Activated naive CD8-positive, alpha-beta T cell treated with anti-CD3 and anti-CD28 coated beads, Interleukin-2, amount 50 U/mL, for 16 hours (primary cell): ENCODE measurements around the gene EGF.

Source experiments
- DNase-seq: peaks from one replicate; pipeline ENCODE4 v3.0.0-alpha.2; 2020; ENCODE audit warnings: low read depth, low spot score

The EGF gene

DNA sequence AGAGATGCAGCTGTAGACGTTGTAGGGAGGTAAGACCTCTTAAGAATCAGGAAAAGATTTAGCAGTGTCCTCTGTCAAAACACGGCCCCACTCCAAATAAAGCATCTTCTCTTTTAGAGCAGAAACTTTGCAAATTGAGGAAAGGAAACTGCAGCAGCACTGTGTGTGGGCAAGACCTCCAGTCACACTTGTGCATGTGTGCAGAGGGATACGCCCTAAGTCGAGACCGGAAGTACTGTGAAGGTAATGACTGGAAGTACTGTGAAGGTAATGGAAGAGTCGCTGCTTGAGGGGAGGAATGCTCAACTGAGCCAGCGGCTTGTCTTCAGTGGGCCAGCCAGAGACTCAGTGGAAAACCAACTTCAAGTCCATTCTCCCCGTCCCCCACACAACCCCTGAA lies 46.5 kb downstream of the EGF start:
- no peak for DNase-seq

DNA sequence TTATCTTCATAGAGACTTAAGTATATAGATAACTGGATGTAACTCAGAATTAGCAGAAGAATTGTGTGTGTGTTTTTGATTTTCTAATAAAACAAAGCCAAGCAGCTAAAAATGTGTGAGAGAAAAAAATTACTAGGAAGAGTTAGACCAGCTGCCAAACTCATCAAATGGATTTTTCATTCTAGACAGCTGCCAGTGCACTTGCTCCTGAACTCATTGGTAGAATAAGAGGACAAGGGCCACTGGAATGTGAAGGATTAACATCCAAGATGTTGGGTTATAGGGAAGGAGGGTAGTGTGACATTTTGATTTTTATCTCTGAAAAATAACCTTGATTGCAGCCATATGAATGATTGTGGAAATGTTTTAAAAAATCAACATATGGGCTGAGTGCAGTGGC lies 49.7 kb downstream of the EGF start:
- no peak for DNase-seq

GRCh38 chr4:109966891-109967481 lies 54.3 kb downstream of the EGF start:
- no peak for DNase-seq

DNA sequence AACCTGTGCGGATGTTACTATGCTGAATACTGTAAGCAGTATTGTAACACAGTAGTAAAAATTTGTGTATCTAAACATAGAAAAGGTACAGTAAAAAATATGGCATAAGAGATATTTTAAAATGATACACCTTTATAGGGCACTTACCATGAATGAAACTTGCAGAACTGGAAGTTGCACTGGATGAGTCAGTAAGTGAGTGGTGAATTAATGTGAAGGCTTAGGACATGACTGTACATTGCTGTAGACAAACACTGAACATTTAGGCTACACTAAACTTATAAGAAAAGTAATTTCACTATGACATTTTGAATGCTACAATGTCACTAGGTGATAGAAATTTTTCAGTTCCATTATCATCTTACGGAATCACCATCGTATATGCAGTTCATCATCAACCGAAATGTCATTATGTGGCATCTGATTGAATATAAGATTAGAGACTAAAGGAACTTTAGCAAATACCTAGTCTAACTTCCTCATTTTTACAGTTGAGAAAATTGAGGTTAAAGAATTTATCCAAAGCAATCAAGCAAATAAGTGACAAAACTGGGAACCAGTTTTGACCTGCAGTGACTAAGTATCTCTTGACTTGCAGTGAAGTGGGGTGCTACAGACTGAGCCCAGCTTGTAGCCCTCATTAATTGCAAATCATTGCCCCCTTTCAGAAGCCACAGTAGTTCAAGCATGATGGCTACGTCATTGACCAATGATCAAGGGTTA lies 55.3 kb downstream of the EGF start:
- DNase-seq = no peak

GRCh38 chr4:109969087-109969486 lies 56.4 kb downstream of the EGF start:
- DNase-seq = no peak

DNA sequence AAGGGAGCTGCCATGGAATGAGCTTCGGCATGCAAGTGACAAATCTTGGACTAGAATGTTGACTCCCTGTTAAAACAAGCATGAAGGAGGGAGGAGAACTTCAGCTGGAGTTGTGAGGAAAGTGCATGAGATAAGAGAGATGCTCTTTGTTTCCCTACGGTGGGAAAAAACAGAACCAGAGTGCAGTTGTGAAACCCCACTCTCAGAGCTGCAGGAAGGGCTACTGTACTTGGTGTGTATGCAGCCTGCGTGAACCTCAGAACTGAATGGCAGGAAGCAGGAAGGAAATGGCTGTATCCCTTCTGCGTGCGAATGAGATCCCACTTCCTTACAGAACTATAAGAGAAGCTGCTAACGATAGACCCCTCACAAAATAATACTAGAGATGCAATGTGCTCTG lies 57.2 kb downstream of the EGF start:
- no peak for DNase-seq

GRCh38 chr4:109972786-109973528 lies 60.3 kb downstream of the EGF start:
- DNase-seq = no peak

GRCh38 chr4:109973529-109973905 lies 60.8 kb downstream of the EGF start:
- DNase-seq = no peak

DNA sequence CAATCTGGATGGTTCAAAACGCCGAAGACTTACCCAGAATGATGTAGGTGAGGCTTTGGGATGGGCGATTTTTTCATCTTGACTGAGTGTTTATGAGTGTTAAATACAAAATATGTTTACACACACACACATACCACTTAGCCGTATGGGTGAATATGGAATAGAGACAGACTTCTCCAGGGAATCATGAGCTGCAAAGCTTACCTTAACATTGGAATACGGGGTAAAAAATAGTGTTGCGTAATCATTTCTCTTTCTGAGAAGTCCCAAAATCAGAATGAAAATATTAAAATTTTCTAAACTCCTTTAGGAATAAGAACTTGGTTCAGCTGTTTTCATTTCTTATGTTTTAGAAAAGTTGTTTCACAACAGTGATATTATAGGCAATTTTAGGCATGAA lies 63.5 kb downstream of the EGF start:
- DNase-seq = no peak

DNA sequence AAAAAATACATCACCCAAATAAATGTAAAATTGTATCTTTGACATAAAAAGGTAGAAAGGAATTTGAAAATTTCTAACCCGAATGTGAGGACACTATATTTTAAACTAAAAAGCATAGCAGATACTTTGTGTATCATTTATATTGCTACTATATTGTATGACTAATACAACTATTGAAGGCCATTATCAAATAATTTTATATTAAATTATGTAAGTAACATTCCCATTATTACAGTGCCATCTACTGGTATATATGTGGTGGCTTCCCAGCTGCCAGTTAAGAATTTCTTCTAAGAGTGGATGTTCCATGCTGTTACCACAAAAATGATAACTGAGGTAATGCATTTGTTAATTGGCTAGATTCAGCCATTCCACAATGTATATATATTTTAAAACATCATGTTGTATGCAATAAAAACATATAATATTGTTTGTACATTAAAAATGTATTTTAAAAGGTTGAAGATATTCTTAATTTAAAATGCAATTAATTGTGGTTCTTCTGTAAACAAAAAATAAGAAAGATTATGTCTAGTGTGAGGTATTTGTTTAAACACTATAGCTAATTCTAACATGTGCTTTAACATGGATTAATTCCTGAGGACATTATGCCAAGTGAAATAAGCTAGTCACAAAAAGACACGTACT lies 65.3 kb downstream of the EGF start:
- DNase-seq = no peak

DNA sequence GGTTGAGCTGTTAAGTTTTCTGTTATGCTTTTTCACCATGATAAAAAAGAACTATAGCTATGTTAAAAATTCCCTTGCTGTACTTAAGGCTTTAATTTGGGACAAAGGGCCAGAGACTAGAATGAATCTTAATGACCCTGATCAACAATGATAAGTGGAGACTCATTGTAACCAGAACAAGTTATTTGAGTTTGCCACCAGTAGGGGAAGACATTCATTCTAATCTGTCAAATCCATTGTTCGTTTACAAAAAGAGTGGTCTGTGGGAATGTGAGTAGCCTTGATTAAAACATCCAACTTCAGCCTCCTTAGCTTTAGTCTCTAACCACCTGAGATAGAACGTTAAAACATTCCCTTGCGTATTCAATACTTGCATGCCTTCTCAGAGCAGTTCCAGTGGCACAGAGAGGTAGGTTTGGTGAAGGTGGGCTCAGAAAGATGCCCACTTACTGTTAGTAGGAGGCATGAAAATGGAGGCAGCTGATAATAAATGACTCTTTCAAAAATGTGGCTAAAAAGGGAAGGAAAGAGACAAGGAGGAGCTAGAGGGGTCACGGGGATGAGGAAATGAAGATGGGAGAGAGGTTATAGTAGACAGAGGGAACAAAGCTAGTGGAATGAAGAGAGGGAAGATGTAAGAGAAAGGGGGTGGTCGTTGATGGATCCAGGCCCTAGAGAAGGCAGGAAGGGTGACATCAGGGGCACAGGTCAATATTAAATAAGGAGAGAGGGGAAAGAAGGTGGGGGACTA lies 66.2 kb downstream of the EGF start:
- no peak for DNase-seq

GRCh38 chr4:109979920-109980717 lies 67.4 kb downstream of the EGF start:
- DNase-seq = no peak

DNA sequence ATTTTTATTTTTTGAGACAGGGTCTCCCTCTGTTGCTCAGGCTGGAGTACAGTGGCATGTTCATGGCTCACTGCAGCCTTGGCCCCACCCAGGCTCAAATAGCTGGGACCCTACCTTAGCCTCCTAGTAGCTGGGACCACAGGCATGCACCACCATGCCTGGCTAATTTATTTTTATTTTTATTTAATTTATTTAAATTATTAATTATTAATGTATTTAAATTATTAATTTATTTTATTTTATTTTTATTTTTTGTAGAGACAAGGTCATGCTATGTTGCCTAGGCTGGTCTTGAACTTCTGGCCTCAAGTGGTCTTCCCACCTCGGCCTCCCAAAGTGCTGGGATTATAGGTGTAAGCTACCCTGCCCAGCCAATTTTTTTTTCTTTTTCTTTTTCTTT lies 69.3 kb downstream of the EGF start:
- DNase-seq = no peak

DNA sequence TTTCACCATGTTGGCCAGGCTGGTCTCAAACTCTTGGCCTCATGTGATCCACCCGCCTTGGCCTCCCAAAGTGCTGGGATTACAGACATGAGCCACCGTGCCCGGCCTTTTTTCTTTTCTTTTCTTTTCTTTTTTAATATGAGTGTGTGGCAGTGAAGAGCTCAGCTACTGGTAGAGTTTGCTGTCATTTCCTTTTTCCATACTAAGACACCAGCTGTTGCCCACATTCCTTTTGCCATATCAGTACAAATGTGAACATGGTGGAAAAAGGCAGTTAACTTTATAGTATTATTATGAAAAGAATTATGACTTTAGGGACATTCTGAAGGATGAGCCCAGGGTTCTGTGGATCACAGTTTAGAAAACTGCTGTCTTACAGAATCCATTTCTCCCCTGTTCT lies 69.8 kb downstream of the EGF start:
- DNase-seq = no peak

DNA sequence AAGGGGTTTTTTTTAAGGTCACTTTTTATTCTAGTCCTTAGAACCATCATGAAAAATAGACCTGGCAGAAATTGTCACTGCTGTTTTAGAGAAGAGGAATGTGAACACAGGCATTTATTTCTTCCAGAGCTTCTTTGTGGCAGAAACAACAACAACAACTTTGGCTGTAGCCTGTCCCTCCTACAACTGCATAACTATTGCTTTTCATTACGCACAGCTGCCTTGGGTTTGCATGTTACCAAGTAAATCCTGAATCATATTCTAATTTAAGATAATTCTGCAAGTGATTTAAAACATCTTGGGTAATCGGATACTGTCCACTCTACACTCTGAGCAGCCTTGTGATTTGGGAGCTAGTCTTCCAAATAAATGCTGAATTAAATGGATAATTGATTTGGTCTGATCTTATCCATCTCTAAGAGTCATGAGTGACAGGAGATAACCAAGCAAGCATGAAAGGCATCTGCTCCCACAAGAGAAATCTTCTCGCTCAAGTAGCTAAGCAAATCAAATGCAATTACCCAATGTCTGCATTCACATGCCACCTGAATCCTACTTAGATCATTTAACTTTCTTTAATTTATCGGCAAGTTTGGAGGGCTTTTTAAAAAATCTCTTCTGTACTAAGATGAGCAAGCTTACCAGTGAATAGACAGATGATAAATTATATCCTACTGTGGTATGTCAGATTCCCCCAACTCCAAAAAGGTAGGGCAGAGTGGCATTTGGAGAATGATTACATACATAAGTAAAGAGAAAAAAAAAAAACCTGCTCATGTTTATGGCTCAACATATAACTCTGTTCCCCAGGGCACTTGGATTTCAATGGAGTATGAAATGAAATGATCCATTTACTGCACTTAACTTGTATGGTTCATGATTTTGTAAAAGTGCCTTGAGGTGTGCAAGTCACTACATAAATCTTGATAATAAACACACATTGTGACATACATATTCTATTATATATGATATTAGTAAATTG lies 73.6 kb downstream of the EGF start:
- no peak for DNase-seq

- DNase-seq = no peak
Measured at GRCh38 chr4:109989044-109989443, 76.4 kb downstream of the EGF start.

- no peak for DNase-seq
Measured at GRCh38 chr4:109989618-109990017, 76.9 kb downstream of the EGF start.

DNA sequence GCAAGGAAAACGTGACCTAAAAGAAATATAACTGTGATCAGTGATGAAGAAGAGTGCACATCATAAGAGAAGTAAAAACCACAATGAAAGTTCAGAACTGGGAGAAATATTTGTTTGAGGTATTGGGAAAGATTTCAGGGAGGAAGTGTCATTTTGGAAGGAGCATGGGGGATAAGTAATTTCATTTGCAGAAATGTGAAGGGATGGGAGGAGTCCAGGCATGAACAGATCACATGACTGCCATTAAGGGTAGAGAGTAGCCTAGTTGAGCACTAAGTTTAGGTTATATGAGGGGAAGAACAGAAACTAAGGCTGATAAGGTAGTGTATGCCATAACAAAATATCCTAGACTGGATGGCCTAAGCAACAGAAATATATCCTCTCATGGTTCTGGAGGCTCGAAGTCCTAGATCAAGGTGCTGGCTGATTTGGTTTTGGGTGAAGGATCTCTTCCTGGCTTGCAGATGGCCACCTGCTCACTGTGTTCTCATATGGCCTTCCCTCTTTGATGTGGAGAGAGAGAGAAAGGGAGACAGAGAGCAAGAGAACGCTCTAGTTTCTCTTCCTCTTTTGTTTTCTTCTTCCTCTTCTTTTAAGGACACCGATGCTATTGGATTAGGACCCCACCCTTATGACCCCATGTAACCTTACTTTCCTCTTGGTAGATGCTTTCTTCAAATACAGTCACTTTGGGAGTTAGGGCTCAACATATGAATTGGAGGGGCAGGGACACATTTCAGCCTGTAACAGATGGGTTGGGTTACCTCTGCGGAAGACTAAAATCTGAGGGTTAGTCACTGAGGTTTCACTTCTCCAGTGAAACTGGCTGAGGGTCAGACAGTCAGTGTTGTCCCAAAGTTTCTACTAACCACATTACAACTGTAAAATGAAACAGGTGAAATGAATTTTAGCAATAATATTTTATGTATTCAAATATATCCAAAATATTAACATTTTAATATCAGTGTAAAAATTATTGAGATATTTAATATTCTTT lies 77.9 kb downstream of the EGF start:
- no peak for DNase-seq

- no peak for DNase-seq
Measured at GRCh38 chr4:109993116-109993515, 80.4 kb downstream of the EGF start.
